ENCODE measurements around the gene NDUFAF8.

Gene NDUFAF8

DNA sequence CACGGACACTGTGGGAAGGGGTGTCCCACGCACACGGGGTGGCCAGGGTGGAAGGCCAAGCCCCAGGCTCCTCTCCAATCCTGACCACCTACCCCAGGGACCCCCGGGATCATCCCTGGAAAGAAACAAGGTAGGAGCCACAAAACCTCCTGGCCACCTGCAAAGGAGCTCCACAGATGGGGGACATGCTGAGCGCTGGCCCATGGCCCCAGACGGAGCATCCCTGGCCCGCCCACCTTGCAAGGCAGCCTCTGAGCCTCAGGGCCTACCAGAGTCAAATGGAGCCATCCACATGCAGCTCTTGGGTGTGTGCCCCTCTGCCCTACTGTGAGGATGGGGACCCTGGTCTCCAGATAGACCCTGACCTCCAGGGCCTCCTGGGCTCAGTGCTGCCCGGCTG lies 39.7 kb downstream of the NDUFAF8 start:
- CTCF ChIA-PET, result no interaction called here
- no peak overlapping the region; the same call in 1 of the 2 replicates for H3K27ac ChIP-seq

DNA sequence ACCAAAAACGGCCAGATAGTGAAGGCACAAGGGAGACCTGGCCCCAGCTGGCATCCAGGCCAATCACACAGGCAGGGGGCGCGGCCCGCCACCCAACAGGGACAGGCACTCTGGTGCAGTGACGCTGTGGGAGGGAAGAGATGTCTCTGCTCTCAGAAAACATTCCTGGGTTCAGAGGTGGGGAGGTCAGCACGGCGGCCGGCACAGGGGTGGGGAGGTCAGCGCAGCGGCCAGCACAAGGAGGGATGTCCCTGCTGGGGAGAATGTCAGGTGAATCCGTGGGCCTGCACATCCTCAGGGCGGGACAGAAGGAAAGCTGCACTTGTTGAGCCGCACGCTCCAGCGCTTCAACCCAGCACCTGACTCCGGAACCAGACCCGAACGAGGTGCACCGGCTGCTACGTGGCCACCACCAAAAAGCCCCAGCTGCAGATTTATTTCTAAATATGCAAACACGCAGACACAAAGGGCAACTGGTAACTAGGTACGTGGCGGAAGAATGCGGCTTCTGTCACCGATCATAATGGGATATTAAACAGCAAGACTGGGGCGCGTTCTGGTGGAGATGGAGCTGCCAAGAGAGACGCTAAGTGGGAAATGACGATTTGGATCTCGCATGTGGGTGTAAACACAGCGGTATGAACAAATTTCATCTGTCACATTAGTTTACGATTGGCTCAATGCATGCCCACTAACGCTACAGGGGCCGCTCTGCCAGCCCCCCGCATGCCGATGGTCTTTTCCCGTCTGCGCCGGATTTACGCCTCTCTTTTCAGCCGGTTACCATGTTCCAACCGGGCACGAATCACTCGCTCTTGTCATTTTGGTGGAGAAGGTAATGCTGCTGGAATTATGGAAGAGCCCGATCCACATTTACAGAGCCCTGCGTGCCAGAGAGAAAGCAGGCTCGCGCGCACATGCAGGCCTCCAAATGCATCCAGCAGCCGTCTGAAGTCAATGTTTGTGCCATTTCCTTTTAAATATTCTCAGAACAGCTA lies 40.5 kb downstream of the NDUFAF8 start:
- TF ChIP-seq, protein P1, sequence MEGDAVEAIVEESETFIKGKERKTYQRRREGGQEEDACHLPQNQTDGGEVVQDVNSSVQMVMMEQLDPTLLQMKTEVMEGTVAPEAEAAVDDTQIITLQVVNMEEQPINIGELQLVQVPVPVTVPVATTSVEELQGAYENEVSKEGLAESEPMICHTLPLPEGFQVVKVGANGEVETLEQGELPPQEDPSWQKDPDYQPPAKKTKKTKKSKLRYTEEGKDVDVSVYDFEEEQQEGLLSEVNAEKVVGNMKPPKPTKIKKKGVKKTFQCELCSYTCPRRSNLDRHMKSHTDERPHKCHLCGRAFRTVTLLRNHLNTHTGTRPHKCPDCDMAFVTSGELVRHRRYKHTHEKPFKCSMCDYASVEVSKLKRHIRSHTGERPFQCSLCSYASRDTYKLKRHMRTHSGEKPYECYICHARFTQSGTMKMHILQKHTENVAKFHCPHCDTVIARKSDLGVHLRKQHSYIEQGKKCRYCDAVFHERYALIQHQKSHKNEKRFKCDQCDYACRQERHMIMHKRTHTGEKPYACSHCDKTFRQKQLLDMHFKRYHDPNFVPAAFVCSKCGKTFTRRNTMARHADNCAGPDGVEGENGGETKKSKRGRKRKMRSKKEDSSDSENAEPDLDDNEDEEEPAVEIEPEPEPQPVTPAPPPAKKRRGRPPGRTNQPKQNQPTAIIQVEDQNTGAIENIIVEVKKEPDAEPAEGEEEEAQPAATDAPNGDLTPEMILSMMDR (conservative IDR thresholded peaks at IDR 0.05; ENCODE audit: low read depth), result no peak
- peak overlapping the region; percentile 24 for H3K27ac ChIP-seq
- ChIA-PET CTCF (interaction anchor here (0.6 to 0.7 kb wide), 2 partner anchors 36 to 101 kb away, joined by 3 read pairs; no protein-coding TSS in a partner anchor), POLR2A (ENCODE audit: low non-redundant PET) (no interaction called here)
- no peak for DNase-seq (ENCODE audit: low spot score)

More for the DNA sequence above, 39.7 kb downstream of the NDUFAF8 start:
- POLR2A ChIA-PET (ENCODE audit: low non-redundant PET), result no interaction called here
- TF ChIP-seq, protein P1 (conservative IDR thresholded peaks at IDR 0.05; ENCODE audit: low read depth), result no peak
- DNase-seq (ENCODE audit: low spot score), result no peak

DNA sequence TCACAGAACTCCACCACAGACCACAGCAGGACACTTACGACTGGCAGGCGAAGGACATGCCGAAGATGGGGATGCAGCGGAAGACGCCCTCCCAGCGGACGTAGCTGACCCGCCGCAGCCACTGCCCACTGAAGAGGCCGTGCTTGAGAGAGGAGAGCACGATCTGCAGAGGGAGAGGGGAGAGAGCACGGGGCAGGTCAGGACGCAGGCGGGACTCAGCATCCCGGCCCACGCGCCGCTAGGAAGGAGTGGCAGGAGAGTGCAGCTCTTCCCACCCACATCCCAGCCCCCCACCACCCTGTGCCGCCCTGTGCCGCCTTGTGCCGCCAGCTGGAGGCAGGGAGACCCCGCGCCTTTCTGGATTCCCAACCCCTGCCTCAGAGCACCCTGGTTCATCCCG lies 41.5 kb downstream of the NDUFAF8 start:
- TF ChIP-seq, protein P1 (conservative IDR thresholded peaks at IDR 0.05; ENCODE audit: low read depth), result no peak
- ChIA-PET CTCF (no interaction called here), POLR2A (ENCODE audit: low non-redundant PET) (no interaction called here)
- DNase-seq (ENCODE audit: low spot score), result no peak
- peak overlapping the region; percentile 24 for H3K27ac ChIP-seq

DNA sequence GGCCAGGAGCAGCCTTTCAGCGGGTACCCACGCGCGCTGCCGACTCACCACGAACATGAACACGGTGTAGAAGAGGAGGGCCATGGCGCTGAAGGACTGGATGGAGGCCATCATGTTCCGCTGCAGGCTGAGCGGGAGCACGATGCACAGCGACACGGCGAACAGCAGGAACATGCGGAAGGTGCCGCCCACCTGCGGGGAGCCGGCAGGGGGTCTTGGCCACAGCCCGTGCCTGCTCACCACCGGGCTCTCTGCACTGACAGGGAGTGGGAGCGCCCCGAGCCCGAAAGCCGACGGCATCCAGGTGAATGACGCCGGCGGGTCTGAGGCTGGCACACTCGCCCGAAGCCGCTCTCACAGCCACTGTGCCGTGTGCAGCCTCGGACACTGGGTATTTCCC lies 43.0 kb downstream of the NDUFAF8 start:
- DNase-seq (ENCODE audit: low spot score), result no peak
- POLR2A ChIA-PET (ENCODE audit: low non-redundant PET), result no interaction called here
- CTCF ChIA-PET, result no interaction called here
- TF ChIP-seq, protein P1 (conservative IDR thresholded peaks at IDR 0.05; ENCODE audit: low read depth), result no peak
- H3K27ac ChIP-seq, result no peak overlapping the region

DNA sequence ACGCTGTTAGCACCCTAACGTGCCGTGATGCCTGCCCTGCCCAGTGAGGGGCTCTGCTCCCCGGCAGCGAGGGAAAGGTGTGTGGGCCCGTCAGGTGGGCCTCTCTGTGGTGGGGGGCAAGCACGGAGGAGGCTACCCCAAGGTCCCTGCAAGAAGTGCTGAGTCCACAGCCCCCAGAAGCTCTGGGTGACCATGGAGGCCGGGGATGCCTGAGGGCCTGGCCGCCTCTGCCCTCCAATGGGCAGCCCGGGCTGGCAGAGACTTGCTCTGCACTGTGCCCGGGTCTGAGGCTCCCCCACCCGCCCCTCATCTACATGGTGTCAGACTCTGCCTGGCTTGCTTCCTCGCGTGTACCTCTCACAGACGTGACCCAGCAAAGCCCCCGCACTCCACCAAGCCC lies 43.8 kb downstream of the NDUFAF8 start:
- POLR2A ChIA-PET (ENCODE audit: low non-redundant PET), result no interaction called here

DNA sequence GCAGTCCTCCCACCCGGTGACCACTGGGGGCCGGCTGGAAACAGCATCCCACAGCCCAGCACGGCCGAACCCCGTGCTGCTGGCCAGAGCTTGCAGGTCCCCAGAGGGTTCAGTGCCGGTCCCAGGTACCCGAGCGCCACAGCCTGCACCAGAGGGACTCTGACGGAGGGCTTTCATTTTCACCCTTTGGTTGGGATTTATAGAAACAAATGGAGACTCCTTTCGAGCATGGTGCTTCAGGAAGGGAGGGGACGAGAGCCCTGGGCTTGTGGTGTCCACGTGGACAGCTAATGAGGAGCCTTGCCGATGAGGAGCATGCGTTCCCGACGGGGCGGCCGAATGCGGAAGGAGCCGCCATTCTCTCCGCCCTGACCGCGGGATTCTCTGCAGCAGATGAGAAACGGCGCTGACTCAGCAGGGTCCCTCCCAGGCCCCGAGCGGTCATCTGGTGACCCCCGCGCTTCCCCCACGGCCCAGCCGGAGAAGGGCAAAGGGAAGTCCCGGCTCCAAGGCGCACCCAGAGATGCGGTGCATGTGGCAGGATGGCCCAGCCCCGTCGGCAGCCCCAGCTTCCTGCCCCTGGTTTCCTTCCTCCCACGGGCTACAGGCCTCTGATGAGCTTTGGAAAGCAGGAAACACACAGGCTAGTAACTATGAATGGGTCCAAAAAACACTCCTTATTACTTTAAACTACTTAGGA lies 46.2 kb downstream of the NDUFAF8 start:
- CTCF ChIA-PET, result no interaction called here
- peak overlapping the region; percentile 32 for H3K27ac ChIP-seq
- TF ChIP-seq, protein P1 (conservative IDR thresholded peaks at IDR 0.05; ENCODE audit: low read depth), result no peak
- DNase-seq (ENCODE audit: low spot score), result no peak
- POLR2A ChIA-PET (ENCODE audit: low non-redundant PET), result interaction anchor here (0.5 kb wide), 1 partner anchor 21 kb away, joined by 3 read pairs; no protein-coding TSS in a partner anchor

More for the DNA sequence above, 43.8 kb downstream of the NDUFAF8 start:
- no peak for DNase-seq (ENCODE audit: low spot score)
- CTCF ChIA-PET, result no interaction called here
- TF ChIP-seq, protein P1 (conservative IDR thresholded peaks at IDR 0.05; ENCODE audit: low read depth), result no peak
- H3K27ac ChIP-seq, result 0 out of 2 replicates have a peak overlapping the region, but pooled peaks have one; percentile 2
